ENCODE measurements around the gene TXNL1. TPM values are rescaled to one million over a fixed set of nuclear protein-coding genes. Genes with fewer than 3 reads are reported as not detected.

Gene TXNL1
- total RNA-seq, 2 experiments from 2014 or later, result 41.5 to 41.6 TPM

DNA sequence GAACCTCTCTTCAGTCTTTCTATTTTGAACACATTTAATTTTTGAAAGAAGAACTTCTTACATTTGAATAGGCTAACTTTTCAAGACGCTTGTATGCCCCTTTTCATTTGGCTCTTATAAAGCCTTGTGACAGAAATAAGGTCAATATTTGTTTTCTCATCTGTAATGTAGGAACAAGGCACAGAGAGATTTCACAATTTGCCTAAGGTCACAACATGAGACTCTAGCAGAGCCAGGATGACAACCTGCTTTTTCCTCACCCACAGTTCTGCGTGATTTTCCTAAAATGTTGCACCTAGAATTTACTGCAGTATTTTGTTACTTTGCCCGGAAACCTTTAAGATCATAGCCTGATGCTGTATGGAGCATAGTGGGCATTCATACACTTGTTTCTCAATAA is 67.4 kb downstream of the TXNL1 start:
- ChIA-PET POLR2A (no interaction called here), CTCF (no interaction called here)
- no peak overlapping the region for H3K4me3 Mint-ChIP-seq
- H3K4me1 Mint-ChIP-seq (ENCODE audit: low read depth), result no peaks in the 10 kb centered on the region
- ATAC-seq (ENCODE audit: poor library complexity) (no peak), DNase-seq (no peak)
- no peak overlapping the region for H3K27ac Mint-ChIP-seq
- TF ChIP-seq, protein P1, sequence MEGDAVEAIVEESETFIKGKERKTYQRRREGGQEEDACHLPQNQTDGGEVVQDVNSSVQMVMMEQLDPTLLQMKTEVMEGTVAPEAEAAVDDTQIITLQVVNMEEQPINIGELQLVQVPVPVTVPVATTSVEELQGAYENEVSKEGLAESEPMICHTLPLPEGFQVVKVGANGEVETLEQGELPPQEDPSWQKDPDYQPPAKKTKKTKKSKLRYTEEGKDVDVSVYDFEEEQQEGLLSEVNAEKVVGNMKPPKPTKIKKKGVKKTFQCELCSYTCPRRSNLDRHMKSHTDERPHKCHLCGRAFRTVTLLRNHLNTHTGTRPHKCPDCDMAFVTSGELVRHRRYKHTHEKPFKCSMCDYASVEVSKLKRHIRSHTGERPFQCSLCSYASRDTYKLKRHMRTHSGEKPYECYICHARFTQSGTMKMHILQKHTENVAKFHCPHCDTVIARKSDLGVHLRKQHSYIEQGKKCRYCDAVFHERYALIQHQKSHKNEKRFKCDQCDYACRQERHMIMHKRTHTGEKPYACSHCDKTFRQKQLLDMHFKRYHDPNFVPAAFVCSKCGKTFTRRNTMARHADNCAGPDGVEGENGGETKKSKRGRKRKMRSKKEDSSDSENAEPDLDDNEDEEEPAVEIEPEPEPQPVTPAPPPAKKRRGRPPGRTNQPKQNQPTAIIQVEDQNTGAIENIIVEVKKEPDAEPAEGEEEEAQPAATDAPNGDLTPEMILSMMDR (IDR thresholded peaks at IDR 0.05), result no peak
- Histone ChIP-seq H3K9me3 (ENCODE audit: control insufficient read depth in 1 of 2, insufficient read depth in 1 of 2, low read length in 2 of 2) (no peaks in the 10 kb centered on the region), H3K4me3 (ENCODE audit: low read length) (no peak overlapping the region), H3K4me1 (ENCODE audit: insufficient read depth, low read length) (no peaks in the 10 kb centered on the region), H3K36me3 (ENCODE audit: insufficient read depth, low read length) (no peaks in the 10 kb centered on the region), H3K27me3 (ENCODE audit: control insufficient read depth in 1 of 2, insufficient read depth in 2 of 2, low read length in 2 of 2) (peaks cover 0 to 3% of the 10 kb centered on the region in 2 experiments), H3K27ac (ENCODE audit: low read depth in 1 of 2, low read length in 2 of 2) (no peak overlapping the region)
- H3K27me3 Mint-ChIP-seq, result no peaks in the 10 kb centered on the region
- H3K9me3 Mint-ChIP-seq, result no peaks in the 10 kb centered on the region
- intact Hi-C loops (cut with DNase I, micrococcal nuclease), result no loop called here
- no peaks in the 10 kb centered on the region for H3K36me3 Mint-ChIP-seq (ENCODE audit: low read depth)

DNA sequence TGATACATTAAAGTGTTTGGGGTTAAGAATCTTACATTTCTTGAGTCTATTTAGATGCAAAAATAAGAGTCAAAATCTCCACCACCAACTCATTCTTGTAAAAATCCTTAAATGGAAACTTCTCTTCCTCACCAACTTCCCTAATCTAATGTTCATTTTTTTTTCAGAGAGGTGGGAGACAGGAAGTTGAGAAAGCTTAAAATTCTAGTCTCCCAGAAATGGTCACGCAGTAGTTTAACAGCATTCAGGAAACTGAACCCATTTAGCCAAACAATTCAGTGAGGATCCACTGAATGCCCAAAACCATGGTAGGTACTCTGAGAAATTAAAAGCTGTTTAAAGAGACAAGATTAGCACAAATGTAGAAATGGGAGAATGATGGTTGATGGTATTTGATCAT is 69.0 kb downstream of the TXNL1 start:
- H3K27ac ChIP-seq (ENCODE audit: low read depth in 1 of 2, low read length in 2 of 2), result no peak overlapping the region
- peak in 1 of 14 experiments; percentile 10 for DNase-seq
- Mint-ChIP-seq H3K9me3 (no peaks in the 10 kb centered on the region), H3K27me3 (no peaks in the 10 kb centered on the region), H3K27ac (no peak overlapping the region), H3K4me3 (no peak overlapping the region), H3K36me3 (ENCODE audit: low read depth) (no peaks in the 10 kb centered on the region), H3K4me1 (ENCODE audit: low read depth) (no peaks in the 10 kb centered on the region)
- ChIA-PET POLR2A (no interaction called here), CTCF (no interaction called here)
- ATAC-seq (ENCODE audit: poor library complexity), result no peak
- H3K4me3 ChIP-seq (ENCODE audit: low read length), result no peak overlapping the region
- H3K27me3 ChIP-seq (ENCODE audit: control insufficient read depth in 1 of 2, insufficient read depth in 2 of 2, low read length in 2 of 2), result peaks cover 0 to 3% of the 10 kb centered on the region in 2 experiments
- no peaks in the 10 kb centered on the region for H3K9me3 ChIP-seq (ENCODE audit: control insufficient read depth in 1 of 2, insufficient read depth in 1 of 2, low read length in 2 of 2)
- no peaks in the 10 kb centered on the region for H3K4me1 ChIP-seq (ENCODE audit: insufficient read depth, low read length)
- H3K36me3 ChIP-seq (ENCODE audit: insufficient read depth, low read length), result no peaks in the 10 kb centered on the region
- TF ChIP-seq, protein P1 (IDR thresholded peaks at IDR 0.05), result no peak
- intact Hi-C loops (cut with DNase I, micrococcal nuclease), result no loop called here

DNA sequence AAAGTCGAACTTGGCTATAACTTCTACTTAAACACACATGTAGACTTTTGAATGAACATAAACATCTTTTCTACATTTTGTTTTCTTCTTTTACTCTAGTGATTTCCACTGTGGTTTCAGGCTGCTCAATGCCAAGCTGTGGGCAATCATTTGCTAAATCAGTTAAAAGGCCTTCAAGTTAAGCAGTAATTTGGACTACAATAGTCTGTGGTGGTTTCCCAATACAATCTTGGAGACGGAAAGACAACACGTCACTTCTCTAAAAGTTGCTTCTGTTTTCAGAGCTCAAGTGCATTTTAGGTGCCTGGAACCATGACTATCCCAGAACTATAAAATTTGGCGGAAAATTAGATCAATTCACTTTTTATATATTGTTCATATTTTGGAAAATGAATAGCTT is 69.4 kb downstream of the TXNL1 start:
- no peaks in the 10 kb centered on the region for H3K36me3 Mint-ChIP-seq (ENCODE audit: low read depth)
- DNase-seq, result peak in 3 of 14 experiments; percentile 1 to 25 (median 19)
- Histone ChIP-seq H3K4me3 (ENCODE audit: low read length) (no peak overlapping the region), H3K9me3 (ENCODE audit: control insufficient read depth in 1 of 2, insufficient read depth in 1 of 2, low read length in 2 of 2) (no peaks in the 10 kb centered on the region), H3K27me3 (ENCODE audit: control insufficient read depth in 1 of 2, insufficient read depth in 2 of 2, low read length in 2 of 2) (no peaks in the 10 kb centered on the region), H3K4me1 (ENCODE audit: insufficient read depth, low read length) (no peaks in the 10 kb centered on the region), H3K36me3 (ENCODE audit: insufficient read depth, low read length) (no peaks in the 10 kb centered on the region), H3K27ac (ENCODE audit: low read depth in 1 of 2, low read length in 2 of 2) (no peak overlapping the region)
- TF ChIP-seq, protein P1 (IDR thresholded peaks at IDR 0.05), result no peak
- no peaks in the 10 kb centered on the region for H3K4me1 Mint-ChIP-seq (ENCODE audit: low read depth)
- no peak overlapping the region for H3K27ac Mint-ChIP-seq
- ChIA-PET CTCF (no interaction called here), POLR2A (no interaction called here)
- intact Hi-C loops (cut with DNase I, micrococcal nuclease), result no loop called here
- ATAC-seq (ENCODE audit: poor library complexity), result no peak
- no peaks in the 10 kb centered on the region for H3K27me3 Mint-ChIP-seq
- H3K9me3 Mint-ChIP-seq, result no peaks in the 10 kb centered on the region
- H3K4me3 Mint-ChIP-seq, result no peak overlapping the region

Data from CD4-positive, alpha-beta T cell (primary cell).